KMS-11 (cell line): ENCODE measurements around the gene ITPR3.

Experiments used
- H2AFZ ChIP-seq: fragments of 200-600 bp; sonication (generic); 2 replicates; pipeline ENCODE4 v1.6.1; 2016; ENCODE audit warnings: antibody characterized with exemption, mixed run types, low read depth
- H3K27ac ChIP-seq: fragments of 200-600 bp; sonication (generic); 2 replicates; pipeline ENCODE4 v1.6.1; 2016; ENCODE audit warnings: mild to moderate bottlenecking, mixed run types
- H3K27me3 ChIP-seq: fragments of 200-600 bp; sonication (generic); 2 replicates; pipeline ENCODE4 v1.6.1; 2017; ENCODE audit warnings: mild to moderate bottlenecking, low read depth, mixed run types, moderate library complexity; ENCODE audit not compliant: insufficient read depth
- H3K36me3 ChIP-seq: fragments of 200-600 bp; sonication (generic); 2 replicates; pipeline ENCODE4 v1.6.1; 2017; ENCODE audit warnings: mild to moderate bottlenecking, mixed run types; ENCODE audit not compliant: insufficient read depth
- H3K4me1 ChIP-seq: fragments of 200-600 bp; sonication (generic); 2 replicates; pipeline ENCODE4 v1.6.1; 2016; ENCODE audit warnings: mild to moderate bottlenecking, low read depth, mixed run types; ENCODE audit not compliant: poor library complexity, severe bottlenecking
- H3K4me2 ChIP-seq: fragments of 200-600 bp; sonication (generic); 2 replicates; pipeline ENCODE4 v1.7.0; 2016; ENCODE audit warnings: mild to moderate bottlenecking, mixed run types
- H3K4me3 ChIP-seq: fragments of 200-600 bp; sonication (generic); IDR thresholded peaks from 2 replicates; pipeline ENCODE4 v1.6.1; 2017; ENCODE audit warnings: low read depth, low read length, mixed read lengths; ENCODE audit not compliant: insufficient read depth
- H3K79me2 ChIP-seq: fragments of 200-600 bp; sonication (generic); 2 replicates; pipeline ENCODE4 v1.6.1; 2016; ENCODE audit warnings: low read depth, mixed run types; ENCODE audit not compliant: insufficient read depth
- H3K9ac ChIP-seq: fragments of 200-600 bp; sonication (generic); 2 replicates; pipeline ENCODE4 v1.6.1; 2016; ENCODE audit warnings: mild to moderate bottlenecking, mixed run types
- H4K20me1 ChIP-seq: fragments of 200-600 bp; sonication (generic); 2 replicates; pipeline ENCODE4 v1.6.1; 2016; ENCODE audit warnings: mild to moderate bottlenecking, mixed run types; ENCODE audit not compliant: insufficient read depth
- TF ChIP-seq, protein P1 (sequence below): fragments of 200-600 bp; sonication (generic); conservative IDR thresholded peaks from 2 replicates; pipeline ENCODE4 v1.6.1; 2017; ENCODE audit warnings: low read depth, mild to moderate bottlenecking, antibody characterized with exemption, low read length, moderate library complexity, mixed read lengths

Gene ITPR3

GRCh38 chr6:33694977-33695376, 73.9 kb downstream of the ITPR3 start:
- H3K9ac ChIP-seq: no peak overlapping the region
- no peak overlapping the region for H3K4me3 ChIP-seq

GRCh38 chr6:33695451-33695887, 74.3 kb downstream of the ITPR3 start:
- Histone ChIP-seq H3K9ac (no peak overlapping the region), H3K4me1 (no peaks in the 10 kb centered on the region), H3K79me2 (no peaks in the 10 kb centered on the region), H2AFZ (no peak overlapping the region), H3K27ac (no peak overlapping the region), H3K4me2 (no peak overlapping the region), H3K4me3 (no peak overlapping the region), H3K27me3 (no peaks in the 10 kb centered on the region), H4K20me1 (no peaks in the 10 kb centered on the region), H3K36me3 (no peaks in the 10 kb centered on the region)
- TF ChIP-seq, protein P1, sequence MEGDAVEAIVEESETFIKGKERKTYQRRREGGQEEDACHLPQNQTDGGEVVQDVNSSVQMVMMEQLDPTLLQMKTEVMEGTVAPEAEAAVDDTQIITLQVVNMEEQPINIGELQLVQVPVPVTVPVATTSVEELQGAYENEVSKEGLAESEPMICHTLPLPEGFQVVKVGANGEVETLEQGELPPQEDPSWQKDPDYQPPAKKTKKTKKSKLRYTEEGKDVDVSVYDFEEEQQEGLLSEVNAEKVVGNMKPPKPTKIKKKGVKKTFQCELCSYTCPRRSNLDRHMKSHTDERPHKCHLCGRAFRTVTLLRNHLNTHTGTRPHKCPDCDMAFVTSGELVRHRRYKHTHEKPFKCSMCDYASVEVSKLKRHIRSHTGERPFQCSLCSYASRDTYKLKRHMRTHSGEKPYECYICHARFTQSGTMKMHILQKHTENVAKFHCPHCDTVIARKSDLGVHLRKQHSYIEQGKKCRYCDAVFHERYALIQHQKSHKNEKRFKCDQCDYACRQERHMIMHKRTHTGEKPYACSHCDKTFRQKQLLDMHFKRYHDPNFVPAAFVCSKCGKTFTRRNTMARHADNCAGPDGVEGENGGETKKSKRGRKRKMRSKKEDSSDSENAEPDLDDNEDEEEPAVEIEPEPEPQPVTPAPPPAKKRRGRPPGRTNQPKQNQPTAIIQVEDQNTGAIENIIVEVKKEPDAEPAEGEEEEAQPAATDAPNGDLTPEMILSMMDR: no peak

More at GRCh38 chr6:33694977-33695376, 73.9 kb downstream of the ITPR3 start:
- Histone ChIP-seq H2AFZ (no peak overlapping the region), H3K4me1 (no peaks in the 10 kb centered on the region), H3K27me3 (no peaks in the 10 kb centered on the region), H3K79me2 (no peaks in the 10 kb centered on the region), H4K20me1 (no peaks in the 10 kb centered on the region), H3K27ac (no peak overlapping the region), H3K4me2 (no peak overlapping the region), H3K36me3 (no peaks in the 10 kb centered on the region)
- TF ChIP-seq, protein P1: no peak

GRCh38 chr6:33696076-33696475, 75.0 kb downstream of the ITPR3 start:
- Histone ChIP-seq H3K9ac (no peak overlapping the region), H4K20me1 (no peaks in the 10 kb centered on the region), H3K36me3 (no peaks in the 10 kb centered on the region), H2AFZ (no peak overlapping the region), H3K4me1 (no peaks in the 10 kb centered on the region), H3K4me2 (no peak overlapping the region), H3K4me3 (no peak overlapping the region), H3K27ac (no peak overlapping the region), H3K79me2 (no peaks in the 10 kb centered on the region), H3K27me3 (no peaks in the 10 kb centered on the region)
- TF ChIP-seq, protein P1: no peak

- Histone ChIP-seq H3K4me1 (no peaks in the 10 kb centered on the region), H3K79me2 (no peaks in the 10 kb centered on the region), H4K20me1 (no peaks in the 10 kb centered on the region), H3K36me3 (no peaks in the 10 kb centered on the region), H3K4me3 (no peak overlapping the region), H2AFZ (no peak overlapping the region), H3K27me3 (no peaks in the 10 kb centered on the region), H3K4me2 (no peak overlapping the region), H3K9ac (no peak overlapping the region), H3K27ac (no peak overlapping the region)
- TF ChIP-seq, protein P1: no peak
These were observed 75.7 kb downstream of the ITPR3 start for GRCh38 chr6:33696548-33697518.
